HEK293 (cell line): ENCODE measurements around the gene TNIK.

Experiments
- INSM2 ChIP-seq: fragments of 450-650 bp; formaldehyde crosslinking; IDR thresholded peaks from 2 replicates; pipeline ENCODE4 v1.5.1; 2016; ENCODE audit warnings: missing biosample characterization, missing genetic modification characterization
- REST ChIP-seq: fragments of 450-650 bp; formaldehyde crosslinking; IDR thresholded peaks from 2 replicates; pipeline ENCODE4 v1.5.1; 2016; ENCODE audit warnings: missing biosample characterization, missing genetic modification characterization
- SP2 ChIP-seq: fragments of 450-650 bp; formaldehyde crosslinking; IDR thresholded peaks from 2 replicates; pipeline ENCODE4 v1.5.1; 2016; ENCODE audit warnings: missing biosample characterization, missing genetic modification characterization
- ZNF274 ChIP-seq, 2 experiments: fragments of 200-500 bp in 1 of 2; fragments of 450-650 bp in 1 of 2; sonication (Bioruptor generic) in 1 of 2; formaldehyde crosslinking in 1 of 2; IDR thresholded peaks; 2 replicates each; pipeline versions ENCODE4 v1.5.1 to v1.6.1; 2014 to 2016; ENCODE audit warnings: borderline replicate concordance in 1 of 2, inconsistent platforms in 1 of 2, low read length in 1 of 2, missing biosample characterization in 1 of 2, missing genetic modification characterization in 1 of 2
- ZNF302 ChIP-seq: fragments of 450-650 bp; formaldehyde crosslinking; IDR thresholded peaks from 2 replicates; pipeline ENCODE4 v1.5.1; 2016; ENCODE audit warnings: missing biosample characterization, missing genetic modification characterization, low read depth
- ZNF501 ChIP-seq: fragments of 450-650 bp; formaldehyde crosslinking; IDR thresholded peaks from 2 replicates; pipeline ENCODE4 v1.5.1; 2016; ENCODE audit warnings: missing biosample characterization, missing genetic modification characterization
- ZNF664 ChIP-seq: fragments of 450-650 bp; formaldehyde crosslinking; IDR thresholded peaks from 2 replicates; pipeline ENCODE4 v1.5.1; 2016; ENCODE audit warnings: missing biosample characterization, missing genetic modification characterization
- ZNF830 ChIP-seq: fragments of 450-650 bp; IDR thresholded peaks from 2 replicates; pipeline ENCODE4 v1.5.0; 2018; ENCODE audit warnings: missing biosample characterization, missing genetic modification characterization, low read depth, mild to moderate bottlenecking, moderate library complexity
- TF ChIP-seq, protein P1 (sequence below): fragments of 450-650 bp; formaldehyde crosslinking; IDR thresholded peaks from 2 replicates; pipeline ENCODE4 v1.5.1; 2016; ENCODE audit warnings: missing biosample characterization, missing genetic modification characterization
- TF ChIP-seq, protein P2 (sequence below): fragments of 450-650 bp; formaldehyde crosslinking; IDR thresholded peaks from 2 replicates; pipeline ENCODE4 v1.5.1; 2016; ENCODE audit warnings: missing biosample characterization, missing genetic modification characterization
- TF ChIP-seq, protein P3 (sequence below): fragments of 450-650 bp; formaldehyde crosslinking; IDR thresholded peaks from 2 replicates; pipeline ENCODE4 v1.5.1; 2016; ENCODE audit warnings: missing biosample characterization, missing genetic modification characterization

- TF ChIP-seq, protein P1, sequence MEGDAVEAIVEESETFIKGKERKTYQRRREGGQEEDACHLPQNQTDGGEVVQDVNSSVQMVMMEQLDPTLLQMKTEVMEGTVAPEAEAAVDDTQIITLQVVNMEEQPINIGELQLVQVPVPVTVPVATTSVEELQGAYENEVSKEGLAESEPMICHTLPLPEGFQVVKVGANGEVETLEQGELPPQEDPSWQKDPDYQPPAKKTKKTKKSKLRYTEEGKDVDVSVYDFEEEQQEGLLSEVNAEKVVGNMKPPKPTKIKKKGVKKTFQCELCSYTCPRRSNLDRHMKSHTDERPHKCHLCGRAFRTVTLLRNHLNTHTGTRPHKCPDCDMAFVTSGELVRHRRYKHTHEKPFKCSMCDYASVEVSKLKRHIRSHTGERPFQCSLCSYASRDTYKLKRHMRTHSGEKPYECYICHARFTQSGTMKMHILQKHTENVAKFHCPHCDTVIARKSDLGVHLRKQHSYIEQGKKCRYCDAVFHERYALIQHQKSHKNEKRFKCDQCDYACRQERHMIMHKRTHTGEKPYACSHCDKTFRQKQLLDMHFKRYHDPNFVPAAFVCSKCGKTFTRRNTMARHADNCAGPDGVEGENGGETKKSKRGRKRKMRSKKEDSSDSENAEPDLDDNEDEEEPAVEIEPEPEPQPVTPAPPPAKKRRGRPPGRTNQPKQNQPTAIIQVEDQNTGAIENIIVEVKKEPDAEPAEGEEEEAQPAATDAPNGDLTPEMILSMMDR = no peak
- TF ChIP-seq ZNF302 (tag by site-specific recombination) = no peak
- TF ChIP-seq, protein P2, sequence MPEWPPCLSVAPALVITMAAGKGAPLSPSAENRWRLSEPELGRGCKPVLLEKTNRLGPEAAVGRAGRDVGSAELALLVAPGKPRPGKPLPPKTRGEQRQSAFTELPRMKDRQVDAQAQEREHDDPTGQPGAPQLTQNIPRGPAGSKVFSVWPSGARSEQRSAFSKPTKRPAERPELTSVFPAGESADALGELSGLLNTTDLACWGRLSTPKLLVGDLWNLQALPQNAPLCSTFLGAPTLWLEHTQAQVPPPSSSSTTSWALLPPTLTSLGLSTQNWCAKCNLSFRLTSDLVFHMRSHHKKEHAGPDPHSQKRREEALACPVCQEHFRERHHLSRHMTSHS (tag by site-specific recombination) = no peak
- no peak for TF ChIP-seq ZNF664 (tag by site-specific recombination)
- TF ChIP-seq REST (tag by site-specific recombination) = no peak
- TF ChIP-seq, protein P3, sequence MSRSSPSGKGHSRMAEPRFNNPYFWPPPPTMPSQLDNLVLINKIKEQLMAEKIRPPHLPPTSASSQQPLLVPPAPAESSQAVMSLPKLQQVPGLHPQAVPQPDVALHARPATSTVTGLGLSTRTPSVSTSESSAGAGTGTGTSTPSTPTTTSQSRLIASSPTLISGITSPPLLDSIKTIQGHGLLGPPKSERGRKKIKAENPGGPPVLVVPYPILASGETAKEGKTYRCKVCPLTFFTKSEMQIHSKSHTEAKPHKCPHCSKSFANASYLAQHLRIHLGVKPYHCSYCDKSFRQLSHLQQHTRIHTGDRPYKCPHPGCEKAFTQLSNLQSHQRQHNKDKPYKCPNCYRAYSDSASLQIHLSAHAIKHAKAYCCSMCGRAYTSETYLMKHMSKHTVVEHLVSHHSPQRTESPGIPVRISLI = no peak
- TF ChIP-seq ZNF274 (IDR thresholded peaks at IDR 0.05; ENCODE audit: low read length) = no peak
- no peak for TF ChIP-seq ZNF274 (tag by site-specific recombination; IDR thresholded peaks at IDR 0.05; ENCODE audit: borderline replicate concordance)
- TF ChIP-seq SP2 = no peak
- TF ChIP-seq ZNF830 (tag by site-specific recombination) = no peak
- no peak for TF ChIP-seq INSM2 (tag by site-specific recombination)
- no peak for TF ChIP-seq ZNF501 (tag by site-specific recombination)
These were observed 296.1 kb downstream of the TNIK start for GRCh38 chr3:171164067-171164465.
